ENCODE results near the gene MYF5. TPM values are rescaled to one million over a fixed set of nuclear protein-coding genes. Genes with fewer than 3 reads are reported as not detected.

Gene MYF5
- total and polyA plus RNA-seq, 9 donors: not detected

DNA sequence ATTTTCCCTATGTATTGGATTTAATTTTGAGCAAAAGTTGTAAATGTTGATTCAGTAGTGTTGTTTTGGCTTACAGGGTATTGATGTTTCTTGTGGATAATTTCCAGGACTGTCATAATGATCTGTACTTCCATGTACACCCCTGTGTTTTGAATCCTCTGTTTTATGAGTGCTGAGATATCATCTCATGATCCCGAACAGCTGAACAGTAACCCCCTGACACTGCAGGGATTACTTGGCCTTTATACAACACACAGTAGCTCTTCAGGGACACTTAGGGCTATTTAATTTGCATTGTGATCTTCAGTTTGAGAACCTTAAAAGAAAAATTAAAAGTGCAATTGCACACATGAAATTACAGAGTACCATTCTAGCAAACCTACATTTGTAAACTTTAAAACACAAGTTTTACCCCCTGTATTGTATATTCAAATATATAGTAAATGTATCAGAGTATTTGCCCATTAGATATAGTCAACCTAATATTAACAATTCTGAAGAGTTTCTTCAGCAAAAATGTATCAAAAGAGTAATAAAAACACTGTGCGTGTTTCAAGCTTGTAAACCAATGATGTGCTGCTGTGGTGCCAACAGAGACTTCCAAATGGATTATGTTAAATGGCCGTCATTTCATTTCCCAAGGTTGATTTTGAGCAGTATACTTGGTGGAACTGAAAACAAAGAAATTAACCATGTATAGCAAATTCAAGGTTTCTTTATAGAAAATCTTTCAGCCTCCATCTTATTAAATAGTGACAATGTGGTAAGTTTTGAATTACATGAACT is 37.2 kb upstream of the MYF5 start:
- WGBS, 3 donors: 63 to 70% (median 64%) methylated on average over 3 of the region's 3 CpGs
- H3K36me3 ChIP-seq: no peaks in the 10 kb centered on the region
- intact Hi-C loops (cut with DNase I): no loop called here
- no peak for TF ChIP-seq EP300 (IDR thresholded peaks at IDR 0.05)
- TF ChIP-seq, protein P1, sequence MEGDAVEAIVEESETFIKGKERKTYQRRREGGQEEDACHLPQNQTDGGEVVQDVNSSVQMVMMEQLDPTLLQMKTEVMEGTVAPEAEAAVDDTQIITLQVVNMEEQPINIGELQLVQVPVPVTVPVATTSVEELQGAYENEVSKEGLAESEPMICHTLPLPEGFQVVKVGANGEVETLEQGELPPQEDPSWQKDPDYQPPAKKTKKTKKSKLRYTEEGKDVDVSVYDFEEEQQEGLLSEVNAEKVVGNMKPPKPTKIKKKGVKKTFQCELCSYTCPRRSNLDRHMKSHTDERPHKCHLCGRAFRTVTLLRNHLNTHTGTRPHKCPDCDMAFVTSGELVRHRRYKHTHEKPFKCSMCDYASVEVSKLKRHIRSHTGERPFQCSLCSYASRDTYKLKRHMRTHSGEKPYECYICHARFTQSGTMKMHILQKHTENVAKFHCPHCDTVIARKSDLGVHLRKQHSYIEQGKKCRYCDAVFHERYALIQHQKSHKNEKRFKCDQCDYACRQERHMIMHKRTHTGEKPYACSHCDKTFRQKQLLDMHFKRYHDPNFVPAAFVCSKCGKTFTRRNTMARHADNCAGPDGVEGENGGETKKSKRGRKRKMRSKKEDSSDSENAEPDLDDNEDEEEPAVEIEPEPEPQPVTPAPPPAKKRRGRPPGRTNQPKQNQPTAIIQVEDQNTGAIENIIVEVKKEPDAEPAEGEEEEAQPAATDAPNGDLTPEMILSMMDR (IDR thresholded peaks at IDR 0.05): no peak
- TF ChIP-seq POLR2A (IDR thresholded peaks at IDR 0.05): no peak
- H3K27ac ChIP-seq: no peak overlapping the region
- no peaks in the 10 kb centered on the region for H3K27me3 ChIP-seq
- no peak for DNase-seq
- H3K9me3 ChIP-seq: no peaks in the 10 kb centered on the region
- H3K4me1 ChIP-seq (ENCODE audit: insufficient read depth): no peaks in the 10 kb centered on the region
- no peak overlapping the region for H3K4me3 ChIP-seq

DNA sequence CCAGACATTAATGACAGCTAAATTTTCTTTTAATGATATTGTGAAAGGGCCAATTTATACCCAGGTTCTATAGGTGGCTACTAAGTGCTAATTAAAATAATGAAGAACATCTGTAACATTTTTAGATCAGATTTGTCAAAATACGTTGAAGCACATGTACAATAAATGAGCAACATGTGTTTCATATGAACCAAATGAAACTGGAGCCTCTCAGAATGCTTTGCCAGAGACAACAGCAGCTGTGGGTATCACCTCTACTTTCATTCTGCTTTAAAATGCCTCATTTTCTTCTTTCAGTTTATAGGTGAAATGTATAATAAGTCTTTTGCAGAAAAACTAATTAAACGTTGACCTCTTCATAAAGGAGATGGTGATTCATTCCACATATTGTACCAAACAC is 35.4 kb upstream of the MYF5 start:
- Histone ChIP-seq H3K4me3 (no peak overlapping the region), H3K36me3 (no peaks in the 10 kb centered on the region), H3K27ac (no peak overlapping the region), H3K4me1 (ENCODE audit: insufficient read depth) (no peaks in the 10 kb centered on the region), H3K27me3 (no peaks in the 10 kb centered on the region), H3K9me3 (no peaks in the 10 kb centered on the region)
- intact Hi-C loops (cut with DNase I): no loop called here
- WGBS, 3 donors: 64 to 72% (median 66%) methylated on average over 2 of the region's 2 CpGs
- DNase-seq: no peak
- TF ChIP-seq, protein P1 (IDR thresholded peaks at IDR 0.05): no peak
- TF ChIP-seq POLR2A (IDR thresholded peaks at IDR 0.05) (no peak), EP300 (IDR thresholded peaks at IDR 0.05) (no peak)

DNA sequence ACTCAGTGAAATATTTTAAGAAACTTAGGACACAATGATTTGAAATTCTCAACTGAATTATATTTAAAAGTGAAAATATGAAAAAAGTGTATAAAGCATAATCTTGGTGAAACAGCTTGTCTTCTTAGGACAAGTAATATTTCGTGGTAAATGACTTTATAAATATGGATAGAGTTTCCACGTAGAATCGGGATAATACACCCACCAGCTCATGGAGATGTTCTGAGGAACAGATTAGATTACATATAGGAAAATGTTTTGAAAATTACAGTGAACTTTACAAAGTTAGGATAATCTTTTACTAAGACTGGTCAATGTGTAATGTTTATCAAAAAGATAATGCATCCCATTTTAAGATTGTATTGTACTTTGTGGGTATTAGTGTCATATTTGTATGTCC is 34.9 kb upstream of the MYF5 start:
- H3K9me3 ChIP-seq: no peaks in the 10 kb centered on the region
- H3K4me3 ChIP-seq: no peak overlapping the region
- TF ChIP-seq EP300 (IDR thresholded peaks at IDR 0.05): no peak
- TF ChIP-seq, protein P1 (IDR thresholded peaks at IDR 0.05): no peak
- no peaks in the 10 kb centered on the region for H3K4me1 ChIP-seq (ENCODE audit: insufficient read depth)
- WGBS, 3 donors: 68 to 82% (median 79%) methylated on average over 3 of the region's 3 CpGs
- no peak overlapping the region for H3K27ac ChIP-seq
- intact Hi-C loops (cut with DNase I): no loop called here
- DNase-seq: no peak
- H3K36me3 ChIP-seq: no peaks in the 10 kb centered on the region
- H3K27me3 ChIP-seq: no peaks in the 10 kb centered on the region

DNA sequence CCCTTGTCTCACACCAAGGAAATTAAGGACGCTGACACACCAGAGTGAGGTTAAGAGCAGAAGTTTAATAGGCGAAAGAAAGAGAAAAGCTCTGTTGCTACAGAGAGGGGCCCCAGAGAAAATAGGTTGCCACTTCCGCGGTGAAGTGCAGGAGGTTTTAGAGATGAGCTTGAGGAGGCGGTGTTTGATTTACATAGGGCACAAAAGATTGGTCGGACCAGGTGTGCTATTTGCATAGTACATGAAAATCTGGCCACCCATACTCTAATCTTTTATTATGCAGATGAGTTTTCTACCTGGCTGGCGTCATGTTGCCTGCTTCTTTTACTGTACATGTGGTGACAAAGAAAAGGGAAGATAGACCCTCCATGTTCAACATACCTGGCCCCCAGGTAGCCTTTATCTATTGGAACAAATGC is 32.6 kb upstream of the MYF5 start:
- TF ChIP-seq EP300 (IDR thresholded peaks at IDR 0.05) (no peak), POLR2A (IDR thresholded peaks at IDR 0.05) (no peak)
- TF ChIP-seq, protein P1 (IDR thresholded peaks at IDR 0.05): no peak
- Histone ChIP-seq H3K4me1 (ENCODE audit: insufficient read depth) (no peaks in the 10 kb centered on the region), H3K4me3 (no peak overlapping the region), H3K9me3 (no peaks in the 10 kb centered on the region), H3K36me3 (no peaks in the 10 kb centered on the region), H3K27me3 (no peaks in the 10 kb centered on the region), H3K27ac (no peak overlapping the region)
- 52 to 61% (median 56%) methylated on average over 7 of the region's 7 CpGs for WGBS, 3 donors
- intact Hi-C loops (cut with DNase I): no loop called here
- no peak for DNase-seq

Data from ovary (tissue), 9 donors.